HUES64 (cell line): ENCODE results near the gene HLX.

Experiments used
- H3K27ac ChIP-seq: 2 replicates; pipeline ENCODE4 v1.7.0; 2013; ENCODE audit warnings: low read depth, low read length, inconsistent platforms
- H3K27me3 ChIP-seq: 2 replicates; pipeline ENCODE4 v1.6.1; 2013; ENCODE audit warnings: mild to moderate bottlenecking, low read length; ENCODE audit not compliant: insufficient read depth
- H3K36me3 ChIP-seq: 2 replicates; pipeline ENCODE4 v1.6.1; 2013; ENCODE audit warnings: mild to moderate bottlenecking, low read length; ENCODE audit not compliant: insufficient read depth
- H3K4me1 ChIP-seq: 2 replicates; pipeline ENCODE4 v1.6.1; 2013; ENCODE audit warnings: mild to moderate bottlenecking, low read length, moderate library complexity; ENCODE audit not compliant: insufficient read depth
- H3K4me3 ChIP-seq: 2 replicates; pipeline ENCODE4 v1.5.1; 2013; ENCODE audit warnings: mild to moderate bottlenecking, low read length, moderate library complexity
- H3K9ac ChIP-seq: 2 replicates; pipeline ENCODE4 v1.6.1; 2013; ENCODE audit warnings: mild to moderate bottlenecking, low read depth, low read length
- H3K9me3 ChIP-seq: 2 replicates; pipeline ENCODE4 v1.6.1; 2013; ENCODE audit warnings: low read depth, low read length; ENCODE audit not compliant: insufficient read depth
- WGBS: fragments of 150-250, 120-280 bp; methylation state at CpG from one replicate; pipeline ENCODE4 v1.1.7; 2013; ENCODE audit warnings: missing lambda C conversion rate; 5-methylcytosine and 5-hydroxymethylcytosine counted together

Gene HLX

DNA sequence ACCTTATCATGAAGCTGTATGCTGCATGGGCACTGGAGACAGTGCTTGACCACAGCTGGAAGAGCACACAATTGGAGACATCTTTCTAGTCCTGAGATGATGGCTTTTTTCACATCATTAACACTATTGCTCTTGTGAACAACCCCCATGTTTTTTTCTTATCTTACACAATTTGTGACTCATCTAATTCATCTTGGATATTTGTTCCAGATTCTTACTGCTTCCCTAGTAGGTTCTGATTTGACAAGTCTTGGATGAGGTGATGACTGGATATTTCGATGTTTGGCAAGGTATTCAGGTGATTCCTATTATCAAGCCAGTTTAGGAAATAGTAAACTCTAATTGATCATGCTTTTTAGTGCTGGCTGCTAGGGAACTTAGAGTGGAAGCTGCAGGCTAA lies 23.7 kb downstream of the HLX start:
- H3K36me3 ChIP-seq, result no peaks in the 10 kb centered on the region
- H3K27me3 ChIP-seq, result peaks cover 22% of the 10 kb centered on the region
- no peak overlapping the region for H3K9ac ChIP-seq
- H3K27ac ChIP-seq, result no peak overlapping the region
- WGBS, result 96% methylated on average over 1 of the region's 1 CpG
- no peak overlapping the region for H3K4me3 ChIP-seq
- no peaks in the 10 kb centered on the region for H3K9me3 ChIP-seq
- H3K4me1 ChIP-seq, result no peaks in the 10 kb centered on the region

DNA sequence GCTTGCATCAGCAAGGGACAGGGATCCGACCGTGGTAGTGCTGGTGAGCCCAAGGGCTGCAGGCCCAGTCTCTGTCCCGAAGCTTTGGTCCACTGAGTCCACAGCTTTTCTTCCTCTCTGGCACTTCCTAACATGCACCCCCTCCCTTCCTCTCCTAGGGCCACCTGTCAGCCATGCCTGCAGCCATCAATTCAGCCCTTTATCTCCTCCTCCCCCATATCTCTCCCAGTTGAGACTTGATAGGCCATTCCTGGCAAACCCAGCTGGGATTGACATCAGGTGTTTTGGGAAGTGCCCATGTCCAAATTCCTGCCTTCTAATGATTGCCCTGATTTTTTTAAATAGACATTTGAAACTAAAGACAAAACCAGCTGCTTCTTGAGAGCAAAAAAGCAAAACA lies 25.6 kb downstream of the HLX start:
- H3K27me3 ChIP-seq, result peaks cover 16% of the 10 kb centered on the region
- H3K4me1 ChIP-seq, result no peaks in the 10 kb centered on the region
- H3K27ac ChIP-seq, result no peak overlapping the region
- H3K9me3 ChIP-seq, result no peaks in the 10 kb centered on the region
- H3K4me3 ChIP-seq, result no peak overlapping the region
- no peaks in the 10 kb centered on the region for H3K36me3 ChIP-seq
- WGBS, result 88% methylated on average over 3 of the region's 3 CpGs
- no peak overlapping the region for H3K9ac ChIP-seq

DNA sequence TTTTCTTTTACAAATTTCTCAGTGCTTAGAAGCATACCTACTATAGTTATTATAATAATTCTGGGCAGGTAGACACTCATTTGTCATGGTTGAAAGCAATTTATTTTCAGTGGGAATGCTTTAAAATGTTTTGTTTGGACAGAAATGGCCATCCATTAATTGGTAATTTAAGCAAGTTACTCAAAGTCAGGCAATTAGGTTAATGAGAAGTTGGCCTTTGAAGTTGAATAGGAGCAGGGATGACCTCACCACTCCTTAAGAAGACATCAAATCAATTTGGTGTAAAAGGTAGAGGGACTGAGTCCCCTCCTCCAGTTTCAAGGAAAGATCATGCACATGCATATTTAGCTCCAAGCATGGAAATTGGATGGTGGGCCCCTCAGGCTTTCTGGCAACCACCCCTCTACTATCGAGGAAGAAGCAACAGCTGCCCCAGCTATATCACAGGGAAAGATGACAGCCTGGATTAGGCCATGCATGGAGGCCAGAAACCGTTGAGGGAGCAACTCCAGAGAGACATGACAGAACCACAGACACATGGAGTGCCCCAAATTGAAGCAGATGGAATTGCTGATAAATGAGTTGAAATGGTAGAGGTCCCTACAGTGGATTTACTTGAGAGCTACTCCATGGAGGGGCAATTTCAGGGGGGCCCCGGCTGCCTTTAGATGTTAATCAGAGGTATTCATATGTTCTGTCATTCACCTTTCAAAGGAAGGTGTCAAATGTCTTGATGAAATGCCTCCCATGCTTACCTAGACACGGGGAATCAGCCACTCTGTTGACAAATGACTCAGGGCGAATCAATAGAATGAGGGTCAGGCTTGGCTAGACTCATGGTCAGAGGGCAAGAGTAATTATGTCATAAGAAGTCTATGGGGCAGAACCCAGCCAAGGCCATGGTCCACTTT lies 26.7 kb downstream of the HLX start:
- WGBS, result 61% methylated on average over 5 of the region's 5 CpGs
- H3K36me3 ChIP-seq, result no peaks in the 10 kb centered on the region
- no peaks in the 10 kb centered on the region for H3K9me3 ChIP-seq

DNA sequence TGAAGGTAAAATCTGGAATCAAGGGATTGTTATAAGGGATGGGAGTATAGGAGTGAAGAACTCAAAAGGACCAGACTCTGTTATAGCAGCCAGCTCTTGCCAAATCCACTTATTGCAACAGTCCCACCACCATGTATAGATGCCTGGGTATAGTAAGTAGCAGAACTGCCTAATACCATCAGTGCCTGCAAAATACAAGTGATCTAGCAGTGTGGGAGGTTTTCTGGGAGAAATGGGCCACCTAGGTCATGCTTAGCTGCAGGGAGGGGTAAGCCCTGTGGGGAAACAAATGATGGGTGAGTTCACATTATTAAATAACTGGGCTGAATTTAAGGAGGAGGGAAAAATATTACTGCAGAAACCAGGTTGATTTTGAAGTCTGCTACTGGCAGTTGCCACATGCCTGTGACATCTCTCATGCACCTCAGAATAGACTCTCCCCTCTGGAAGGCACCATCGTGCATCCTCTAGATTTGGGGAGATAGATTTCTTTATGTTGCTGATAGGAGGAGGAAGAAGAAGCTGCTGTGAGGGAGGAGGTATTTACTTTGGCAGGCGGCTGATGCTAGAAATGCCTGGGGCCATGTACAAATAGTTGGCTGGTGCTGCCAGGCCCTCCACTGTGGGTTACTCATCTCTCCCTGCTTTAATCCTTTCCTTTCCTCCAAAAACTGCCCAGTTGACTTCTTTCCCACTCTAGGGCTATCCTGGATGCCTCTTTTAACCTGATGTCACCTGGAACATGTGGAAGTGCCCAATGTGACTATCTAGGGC lies 27.5 kb downstream of the HLX start:
- no peaks in the 10 kb centered on the region for H3K9me3 ChIP-seq
- H3K27me3 ChIP-seq, result peaks cover under 1% of the 10 kb centered on the region; the same call in 1 of the 2 replicates
- H3K4me3 ChIP-seq, result no peak overlapping the region
- H3K27ac ChIP-seq, result no peak overlapping the region
- no peaks in the 10 kb centered on the region for H3K36me3 ChIP-seq
- H3K4me1 ChIP-seq, result no peaks in the 10 kb centered on the region
- H3K9ac ChIP-seq, result no peak overlapping the region
- 85% methylated on average over 2 of the region's 2 CpGs for WGBS

More for the DNA sequence above, 26.7 kb downstream of the HLX start:
- no peak overlapping the region for H3K4me3 ChIP-seq
- H3K9ac ChIP-seq, result no peak overlapping the region
- no peaks in the 10 kb centered on the region for H3K4me1 ChIP-seq
- peaks cover 9% of the 10 kb centered on the region for H3K27me3 ChIP-seq
- no peak overlapping the region for H3K27ac ChIP-seq

DNA sequence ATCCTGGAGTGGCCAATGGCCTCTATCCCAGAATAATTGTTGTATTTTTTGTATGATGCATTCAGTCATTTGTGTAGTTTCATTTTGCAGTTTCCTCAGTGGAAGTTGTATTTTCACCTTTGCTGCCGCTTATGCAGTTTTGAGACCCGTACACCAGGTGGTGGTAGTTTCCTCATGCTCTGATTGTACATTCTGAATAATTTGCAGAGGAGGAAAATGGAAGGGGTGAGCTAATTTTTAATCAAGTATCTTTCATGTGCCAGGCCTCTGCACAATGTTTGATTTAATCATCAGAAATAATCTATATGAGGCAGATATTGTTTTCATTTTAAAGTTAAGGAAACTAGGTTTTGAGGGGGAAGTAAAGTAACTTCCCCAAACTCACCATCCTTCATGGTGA lies 29.5 kb downstream of the HLX start:
- no peaks in the 10 kb centered on the region for H3K36me3 ChIP-seq
- no peaks in the 10 kb centered on the region for H3K4me1 ChIP-seq
- H3K4me3 ChIP-seq, result no peak overlapping the region
- WGBS, result 84% methylated on average over 2 of the region's 2 CpGs
- H3K9me3 ChIP-seq, result no peaks in the 10 kb centered on the region
- no peak overlapping the region for H3K9ac ChIP-seq
- H3K27ac ChIP-seq, result no peak overlapping the region
- no peaks in the 10 kb centered on the region for H3K27me3 ChIP-seq

DNA sequence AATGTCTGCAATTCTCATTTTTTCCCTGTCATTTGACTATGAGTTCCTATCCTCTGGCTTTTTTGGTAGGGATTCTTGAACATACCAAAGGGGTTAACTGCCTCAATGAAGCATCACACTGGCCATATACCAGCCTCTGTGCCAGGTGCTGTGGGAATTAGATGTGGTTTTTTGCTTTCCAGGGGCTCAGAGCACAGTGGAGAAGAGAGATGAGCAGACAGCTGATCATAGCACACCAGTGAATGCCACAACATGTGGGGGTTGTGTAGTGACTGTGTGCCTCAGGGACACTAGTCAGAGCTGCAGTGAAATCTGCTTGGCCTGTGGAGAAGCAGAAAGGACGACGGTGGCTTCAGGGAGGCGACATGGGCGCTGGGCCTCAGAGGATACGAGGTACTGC lies 30.8 kb downstream of the HLX start:
- 75% methylated on average over 5 of the region's 5 CpGs for WGBS
- H3K4me1 ChIP-seq, result no peaks in the 10 kb centered on the region
- no peak overlapping the region for H3K9ac ChIP-seq
- no peaks in the 10 kb centered on the region for H3K9me3 ChIP-seq
- H3K4me3 ChIP-seq, result no peak overlapping the region
- H3K27me3 ChIP-seq, result no peaks in the 10 kb centered on the region
- no peaks in the 10 kb centered on the region for H3K36me3 ChIP-seq
- H3K27ac ChIP-seq, result no peak overlapping the region

DNA sequence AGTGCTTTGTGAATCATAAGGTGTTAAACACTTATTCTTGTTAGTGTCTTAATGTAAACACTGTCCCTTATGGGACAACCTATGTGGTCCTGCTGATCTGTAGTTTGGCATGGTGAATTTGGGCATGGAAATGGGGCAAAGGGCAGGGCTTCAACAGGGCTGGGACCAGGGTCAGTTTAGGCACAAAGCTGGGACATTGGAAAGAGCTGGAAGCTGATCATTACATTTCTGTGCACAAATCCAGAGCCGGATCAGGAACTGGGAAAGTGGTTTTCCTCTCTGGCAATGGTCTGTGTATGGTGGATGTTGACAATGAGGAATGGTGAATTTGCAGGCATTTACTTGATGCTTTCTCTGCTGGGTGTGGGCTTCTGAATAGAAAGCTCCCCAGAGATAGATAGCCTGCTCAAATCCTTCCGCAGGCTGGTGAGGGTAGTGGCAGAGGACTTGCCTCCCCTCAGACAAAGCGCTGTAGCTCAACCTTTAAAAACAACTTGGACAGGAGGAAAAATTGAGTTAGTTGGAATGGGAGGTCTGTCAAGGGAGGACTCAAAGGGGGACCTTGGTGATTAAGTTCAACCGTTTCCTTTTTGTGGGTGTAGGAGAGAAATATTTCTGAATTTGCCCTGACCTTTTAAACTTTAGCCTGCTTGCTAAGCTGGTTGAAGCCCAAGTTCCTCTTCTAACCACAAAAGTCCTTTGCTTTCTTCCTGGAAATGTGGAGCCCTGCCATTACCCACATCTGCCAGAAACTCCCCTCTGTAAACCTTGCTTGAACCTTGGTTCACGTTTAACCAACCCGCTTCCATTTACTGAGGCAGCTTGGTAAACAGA lies 35.3 kb downstream of the HLX start:
- 92% methylated on average over 6 of the region's 6 CpGs for whole genome bisulfite sequencing
- Histone ChIP-seq H3K9me3 (no peaks in the 10 kb centered on the region), H3K9ac (no peak overlapping the region), H3K36me3 (no peaks in the 10 kb centered on the region), H3K27me3 (no peaks in the 10 kb centered on the region), H3K4me1 (no peaks in the 10 kb centered on the region), H3K27ac (no peak overlapping the region), H3K4me3 (no peak overlapping the region)

DNA sequence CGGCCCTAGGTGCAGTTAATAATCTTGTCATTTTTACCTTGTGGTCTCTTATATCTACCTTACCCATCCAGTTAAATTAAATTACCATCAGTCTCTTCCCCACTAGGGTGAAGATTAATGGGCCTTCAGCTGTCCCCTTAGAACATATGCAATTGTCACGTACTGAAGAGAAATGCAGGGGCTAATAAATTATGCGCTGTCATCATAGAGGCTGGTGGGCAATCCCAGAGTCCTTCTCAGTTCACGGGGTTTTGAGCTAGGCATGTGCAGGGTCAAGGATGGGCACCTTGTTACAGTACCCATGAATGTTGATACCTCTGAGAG lies 35.8 kb downstream of the HLX start:
- WGBS, result 95% methylated on average over 4 of the region's 4 CpGs
- Histone ChIP-seq H3K27me3 (no peaks in the 10 kb centered on the region), H3K4me3 (no peak overlapping the region), H3K9me3 (no peaks in the 10 kb centered on the region), H3K36me3 (no peaks in the 10 kb centered on the region), H3K27ac (no peak overlapping the region), H3K4me1 (no peaks in the 10 kb centered on the region), H3K9ac (no peak overlapping the region)

DNA sequence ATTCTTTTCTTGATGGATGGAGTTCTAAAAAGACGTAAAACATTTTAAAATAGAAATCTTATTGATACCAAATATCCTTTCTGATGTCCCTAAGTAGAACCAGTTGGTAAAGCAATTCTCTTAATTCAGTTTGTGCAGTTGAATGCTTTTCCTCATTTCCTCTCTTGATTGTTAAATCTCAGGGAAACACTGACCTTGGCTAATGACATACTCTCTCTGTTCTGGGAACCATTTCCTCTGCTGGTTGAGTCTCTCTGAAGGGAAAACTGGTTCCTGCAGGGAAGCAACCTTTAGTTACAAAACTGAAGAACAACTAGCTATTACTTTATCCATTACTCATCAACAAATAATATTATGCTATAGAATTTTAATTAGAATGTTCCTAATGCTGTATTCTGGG lies 36.7 kb downstream of the HLX start:
- H3K9me3 ChIP-seq, result no peaks in the 10 kb centered on the region
- H3K4me3 ChIP-seq, result no peak overlapping the region
- H3K27me3 ChIP-seq, result 0 out of 2 replicates have a peak, but pooled peaks cover 3% of the 10 kb centered on the region
- WGBS, result no CpG with 5 or more reads among the region's 1 CpG
- no peaks in the 10 kb centered on the region for H3K36me3 ChIP-seq
- no peaks in the 10 kb centered on the region for H3K4me1 ChIP-seq
- no peak overlapping the region for H3K27ac ChIP-seq
- H3K9ac ChIP-seq, result no peak overlapping the region

DNA sequence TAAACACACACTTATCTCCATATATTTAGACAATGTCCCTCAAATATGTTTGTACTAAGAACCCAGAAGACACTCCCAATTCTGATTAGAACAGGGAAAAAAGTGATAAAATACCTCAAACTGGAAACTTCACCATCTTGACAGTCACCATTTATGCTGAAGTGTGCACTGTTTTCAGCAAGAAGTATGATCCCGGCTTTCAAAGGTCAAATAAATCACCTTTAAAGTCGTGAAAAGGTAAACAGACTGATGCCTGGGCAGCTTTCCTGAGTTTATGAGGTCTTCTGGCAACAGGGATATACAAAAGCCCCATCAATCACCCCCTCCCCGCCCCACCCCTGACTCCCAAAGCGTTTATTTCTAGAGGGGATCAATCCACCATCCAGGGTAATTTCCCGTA lies 37.9 kb downstream of the HLX start:
- H3K4me1 ChIP-seq, result peaks cover 10% of the 10 kb centered on the region
- H3K36me3 ChIP-seq, result no peaks in the 10 kb centered on the region
- H3K27ac ChIP-seq, result no peak overlapping the region
- no peak overlapping the region for H3K9ac ChIP-seq
- H3K27me3 ChIP-seq, result 0 out of 2 replicates have a peak, but pooled peaks cover 3% of the 10 kb centered on the region
- no peak overlapping the region for H3K4me3 ChIP-seq
- WGBS, result 77% methylated on average over 3 of the region's 5 CpGs
- H3K9me3 ChIP-seq, result no peaks in the 10 kb centered on the region
